GM12878 (cell line): ENCODE measurements around the gene ARPC5L.

Experiments used
- CEBPZ ChIP-seq: fragments of 150-350 bp; IDR thresholded peaks from 2 replicates; pipeline ENCODE4 v1.6.1; 2016; ENCODE audit warnings: low read depth, low read length
- EED ChIP-seq: sonication (generic); IDR thresholded peaks from 2 replicates; pipeline ENCODE4 v1.6.1; 2016; ENCODE audit warnings: antibody characterized with exemption, low read depth
- ETV6 ChIP-seq, 2 experiments: fragments of 450-650 bp in 1 of 2; IDR thresholded peaks in 1 of 2; conservative IDR thresholded peaks in 1 of 2; 2 replicates each; pipeline ENCODE4 v1.6.1; 2014; ENCODE audit warnings: antibody characterized with exemption in 1 of 2, borderline replicate concordance in 1 of 2, low read depth in 1 of 2, mild to moderate bottlenecking in 1 of 2, moderate library complexity in 1 of 2
- JUND ChIP-seq: IDR thresholded peaks from 2 replicates; pipeline ENCODE4 v1.6.1; 2012; ENCODE audit warnings: low read depth, mild to moderate bottlenecking, low read length, improper control_type of control experiment, moderate library complexity
- PAX5 ChIP-seq: IDR thresholded peaks from 2 replicates; pipeline ENCODE4 v1.6.1; 2011; ENCODE audit warnings: low read depth, low read length, borderline replicate concordance
- POLR2A ChIP-seq: IDR thresholded peaks from 2 replicates; pipeline ENCODE4 v1.6.1; 2011; ENCODE audit warnings: low read depth, mild to moderate bottlenecking, low read length
- RAD51 ChIP-seq: fragments of 450-650 bp; IDR thresholded peaks from 2 replicates; pipeline ENCODE4 v1.6.1; 2016; ENCODE audit warnings: moderate library complexity, mild to moderate bottlenecking, inconsistent platforms
- TCF12 ChIP-seq: IDR thresholded peaks from 2 replicates; pipeline ENCODE4 v1.6.1; 2011; ENCODE audit warnings: low read depth, mild to moderate bottlenecking, low read length
- ZNF274 ChIP-seq: IDR thresholded peaks from one replicate; pipeline ENCODE4 v1.8.0; 2011; ENCODE audit not compliant: insufficient read length, insufficient read depth

DNA sequence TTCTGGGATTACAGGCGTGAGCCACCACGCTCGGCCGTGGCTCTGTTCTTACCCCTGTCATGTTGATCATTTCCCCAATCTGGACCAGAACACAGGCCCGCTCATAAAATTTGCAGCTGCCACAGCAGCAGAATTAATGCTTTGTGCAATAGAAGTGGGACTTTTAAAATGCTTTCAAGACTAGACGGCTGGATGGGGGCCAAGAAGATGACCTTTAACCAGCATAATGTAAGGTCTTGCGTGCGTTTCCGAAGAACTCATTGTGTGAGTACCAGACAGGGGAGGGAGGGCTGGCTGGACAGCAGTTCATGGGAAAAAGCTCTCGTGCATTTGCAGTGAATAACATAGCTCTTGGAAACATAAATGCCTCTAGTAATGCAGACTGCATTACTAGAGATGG is 12.1 kb upstream of the ARPC5L start:
- TF ChIP-seq RAD51 = no peak
- TF ChIP-seq JUND = no peak
- no peak for TF ChIP-seq CEBPZ
- TF ChIP-seq TCF12 = no peak
- no peak for TF ChIP-seq EED
- TF ChIP-seq ETV6 (conservative IDR thresholded peaks at IDR 0.05 in 1 of 2, IDR thresholded peaks at IDR 0.05 in 1 of 2; ENCODE audit: borderline replicate concordance in 1 of 2, low read depth in 1 of 2) = no peak
- TF ChIP-seq PAX5 = no peak
- no peak for TF ChIP-seq POLR2A
- no peak for TF ChIP-seq ZNF274
